Measurements from ENCODE around the gene IPCEF1. TPM values are rescaled to one million over a fixed set of nuclear protein-coding genes. Genes with fewer than 3 reads are reported as not detected.

IPCEF1 gene, protein sequence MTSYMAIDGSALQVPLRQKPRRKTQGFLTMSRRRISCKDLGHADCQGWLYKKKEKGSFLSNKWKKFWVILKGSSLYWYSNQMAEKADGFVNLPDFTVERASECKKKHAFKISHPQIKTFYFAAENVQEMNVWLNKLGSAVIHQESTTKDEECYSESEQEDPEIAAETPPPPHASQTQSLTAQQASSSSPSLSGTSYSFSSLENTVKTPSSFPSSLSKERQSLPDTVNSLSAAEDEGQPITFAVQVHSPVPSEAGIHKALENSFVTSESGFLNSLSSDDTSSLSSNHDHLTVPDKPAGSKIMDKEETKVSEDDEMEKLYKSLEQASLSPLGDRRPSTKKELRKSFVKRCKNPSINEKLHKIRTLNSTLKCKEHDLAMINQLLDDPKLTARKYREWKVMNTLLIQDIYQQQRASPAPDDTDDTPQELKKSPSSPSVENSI
- polyA plus RNA-seq (2012; ENCODE audit: insufficient read depth, insufficient read length, low read depth), result 0.25 TPM

DNA sequence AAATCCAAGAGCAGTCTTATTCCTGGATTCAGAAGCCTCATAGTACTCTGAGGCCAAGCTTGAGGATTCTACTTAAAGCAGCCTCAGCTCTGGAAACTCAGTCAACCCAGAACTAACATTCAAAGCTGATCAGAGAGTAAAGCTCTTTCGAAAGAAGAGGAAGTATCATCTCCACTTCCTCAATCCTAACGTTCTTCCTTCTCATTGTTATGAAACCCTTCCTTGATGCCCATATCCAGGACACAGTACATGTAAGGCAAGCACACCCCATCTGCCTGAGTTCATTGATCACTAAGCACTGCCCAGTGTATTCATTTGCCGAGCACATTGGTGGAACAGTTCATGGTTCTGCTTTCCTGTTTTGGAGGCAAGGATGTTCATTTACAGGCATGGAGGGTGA lies at the start of gene IPCEF1:
Gene IPCEF1 (minus strand): TSS at position 114 of the 400 bp plus-strand sequence. CDS start 90,856 bp downstream, outside the sequence.
- TF ChIP-seq, protein P1, sequence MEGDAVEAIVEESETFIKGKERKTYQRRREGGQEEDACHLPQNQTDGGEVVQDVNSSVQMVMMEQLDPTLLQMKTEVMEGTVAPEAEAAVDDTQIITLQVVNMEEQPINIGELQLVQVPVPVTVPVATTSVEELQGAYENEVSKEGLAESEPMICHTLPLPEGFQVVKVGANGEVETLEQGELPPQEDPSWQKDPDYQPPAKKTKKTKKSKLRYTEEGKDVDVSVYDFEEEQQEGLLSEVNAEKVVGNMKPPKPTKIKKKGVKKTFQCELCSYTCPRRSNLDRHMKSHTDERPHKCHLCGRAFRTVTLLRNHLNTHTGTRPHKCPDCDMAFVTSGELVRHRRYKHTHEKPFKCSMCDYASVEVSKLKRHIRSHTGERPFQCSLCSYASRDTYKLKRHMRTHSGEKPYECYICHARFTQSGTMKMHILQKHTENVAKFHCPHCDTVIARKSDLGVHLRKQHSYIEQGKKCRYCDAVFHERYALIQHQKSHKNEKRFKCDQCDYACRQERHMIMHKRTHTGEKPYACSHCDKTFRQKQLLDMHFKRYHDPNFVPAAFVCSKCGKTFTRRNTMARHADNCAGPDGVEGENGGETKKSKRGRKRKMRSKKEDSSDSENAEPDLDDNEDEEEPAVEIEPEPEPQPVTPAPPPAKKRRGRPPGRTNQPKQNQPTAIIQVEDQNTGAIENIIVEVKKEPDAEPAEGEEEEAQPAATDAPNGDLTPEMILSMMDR (IDR thresholded peaks at IDR 0.05; ENCODE audit: low read depth, low read length), result no peak
- no peak for DNase-seq
- Histone ChIP-seq H3K4me1 (no peaks in the 10 kb centered on the region), H3K27me3 (no peaks in the 10 kb centered on the region), H3K4me3 (ENCODE audit: low read depth, low read length) (no peak within 1 kb of the TSS), H3K9me3 (no peaks in the 10 kb centered on the region), H3K36me3 (no peaks in the 10 kb centered on the region)

DNA sequence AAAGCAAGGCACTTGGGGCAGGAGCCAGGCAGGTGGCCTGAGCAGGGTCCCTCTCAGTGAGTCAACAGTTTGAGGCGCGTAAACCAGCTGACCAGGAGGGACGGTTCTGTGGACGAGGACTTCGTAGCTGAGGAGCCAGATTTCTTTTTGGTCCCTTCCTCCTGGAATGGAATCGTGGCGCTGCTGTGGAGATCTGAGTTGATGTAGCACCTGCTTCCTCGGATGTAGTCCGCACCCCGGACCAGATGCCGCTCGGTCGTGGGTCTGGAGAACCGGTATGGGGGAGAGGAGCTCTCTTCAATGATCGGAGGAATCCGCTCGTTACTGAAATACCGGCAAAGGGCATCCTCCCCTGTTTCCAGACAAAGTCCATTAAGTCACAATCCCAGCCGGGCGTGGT lies 49.7 kb upstream of the IPCEF1 start:
- H3K36me3 ChIP-seq, result peaks cover 38% of the 10 kb centered on the region
- no peak for DNase-seq
- no peaks in the 10 kb centered on the region for H3K9me3 ChIP-seq
- TF ChIP-seq, protein P1 (IDR thresholded peaks at IDR 0.05; ENCODE audit: low read depth, low read length), result no peak
- no peak overlapping the region for H3K4me3 ChIP-seq (ENCODE audit: low read depth, low read length)
- no peaks in the 10 kb centered on the region; the same call in 1 of the 2 replicates for H3K27me3 ChIP-seq
- no peaks in the 10 kb centered on the region for H3K4me1 ChIP-seq

DNA sequence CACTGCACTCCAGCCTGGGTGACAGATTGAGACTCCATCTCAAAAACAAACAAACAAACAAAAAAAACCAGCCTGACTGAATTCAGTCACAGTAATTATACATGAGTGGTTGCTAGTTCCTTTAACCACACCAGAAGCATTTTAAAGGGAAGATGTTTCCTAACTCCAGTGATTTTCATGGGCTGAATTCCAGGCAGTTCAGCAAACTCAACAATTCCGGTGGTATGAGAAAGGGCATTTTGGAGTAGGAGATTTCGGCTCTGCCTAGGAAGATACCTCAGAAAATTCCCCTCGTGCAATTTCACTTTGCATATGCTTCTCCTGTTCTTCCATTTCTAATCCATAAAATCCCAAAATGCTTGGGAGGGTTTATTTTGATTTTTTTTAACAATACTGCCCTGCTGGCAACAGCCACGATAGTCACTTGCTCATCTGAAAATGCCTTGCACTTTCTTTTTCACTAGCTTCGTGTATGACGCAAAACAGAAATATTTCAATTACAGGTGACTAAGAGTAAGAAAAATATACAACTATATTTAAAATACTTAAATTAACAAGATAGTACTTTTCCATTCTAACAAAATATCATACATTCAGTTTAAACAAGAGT lies 48.3 kb upstream of the IPCEF1 start:
- no peaks in the 10 kb centered on the region for H3K4me1 ChIP-seq
- no peak overlapping the region for H3K4me3 ChIP-seq (ENCODE audit: low read depth, low read length)
- TF ChIP-seq, protein P1 (IDR thresholded peaks at IDR 0.05; ENCODE audit: low read depth, low read length), result no peak
- peaks cover 36% of the 10 kb centered on the region for H3K36me3 ChIP-seq
- no peaks in the 10 kb centered on the region for H3K9me3 ChIP-seq
- H3K27me3 ChIP-seq, result no peaks in the 10 kb centered on the region; the same call in 1 of the 2 replicates
- no peak for DNase-seq

DNA sequence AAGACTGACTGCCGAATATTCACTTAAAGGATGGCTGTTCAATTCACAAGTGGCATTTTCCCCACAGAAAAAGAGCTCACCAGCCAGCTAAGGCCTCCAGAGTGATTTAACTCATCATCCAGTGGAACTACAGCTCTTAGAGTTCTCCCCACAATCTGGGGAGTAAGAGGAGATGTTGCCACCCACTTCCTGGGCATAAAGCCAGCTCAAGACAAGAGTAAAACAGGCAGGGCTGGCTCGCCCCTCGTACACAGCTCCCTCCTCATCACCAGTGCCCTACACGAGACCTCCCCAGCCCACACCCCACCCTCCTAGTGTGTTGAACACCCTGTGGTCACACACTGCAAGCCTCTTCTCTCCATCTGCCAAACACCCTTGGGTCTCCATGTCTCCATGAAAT lies 47.2 kb upstream of the IPCEF1 start:
- Histone ChIP-seq H3K36me3 (peaks cover 28% of the 10 kb centered on the region), H3K4me3 (ENCODE audit: low read depth, low read length) (no peak overlapping the region), H3K9me3 (no peaks in the 10 kb centered on the region), H3K27me3 (no peaks in the 10 kb centered on the region; the same call in 1 of the 2 replicates), H3K4me1 (no peaks in the 10 kb centered on the region)
- TF ChIP-seq, protein P1 (IDR thresholded peaks at IDR 0.05; ENCODE audit: low read depth, low read length), result no peak
- no peak for DNase-seq

DNA sequence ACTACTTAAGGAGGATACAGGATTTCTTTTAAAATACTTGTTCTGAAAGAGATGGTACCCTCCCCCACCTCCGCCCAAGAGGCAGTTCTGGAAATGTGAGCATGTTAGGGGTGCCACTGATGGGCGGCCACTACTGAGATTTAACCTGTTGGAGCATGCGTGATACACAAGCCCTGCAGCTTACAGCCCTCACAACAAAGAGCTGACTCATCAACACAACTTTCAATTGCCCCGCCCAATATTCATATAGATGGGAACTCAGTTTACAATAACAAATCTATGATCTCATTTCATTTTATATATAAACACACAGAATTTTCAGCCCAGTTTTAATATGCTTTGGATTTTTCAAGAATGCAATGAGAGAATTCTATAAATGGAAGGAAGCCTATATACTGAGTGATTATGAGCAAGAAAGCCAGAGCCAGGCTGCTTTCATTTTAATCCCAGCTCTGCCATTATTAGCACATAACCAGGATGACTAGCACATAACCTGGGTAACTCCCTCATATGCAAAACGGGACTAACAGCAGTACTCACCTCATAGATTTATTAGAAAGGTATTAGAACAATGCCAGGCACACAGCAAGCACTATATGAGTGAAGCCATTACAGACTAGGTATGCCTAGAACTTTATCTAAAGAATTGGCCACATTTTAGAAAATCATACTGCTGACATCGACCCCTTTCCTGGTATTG lies 45.6 kb upstream of the IPCEF1 start:
- H3K27me3 ChIP-seq, result no peaks in the 10 kb centered on the region; the same call in 1 of the 2 replicates
- no peak overlapping the region for H3K4me3 ChIP-seq (ENCODE audit: low read depth, low read length)
- DNase-seq, result no peak
- TF ChIP-seq, protein P1 (IDR thresholded peaks at IDR 0.05; ENCODE audit: low read depth, low read length), result no peak
- H3K4me1 ChIP-seq, result no peaks in the 10 kb centered on the region
- peaks cover 24% of the 10 kb centered on the region for H3K36me3 ChIP-seq
- H3K9me3 ChIP-seq, result no peaks in the 10 kb centered on the region
